Esophagus squamous epithelium (tissue), 4 donors: ENCODE data around the gene MTMR11.
A peak's percentile ranks its signal among the peaks of the same experiment; 100 is the strongest.

Experiments
- CTCF ChIP-seq, 6 experiments: fragments of 450-650 bp in 4 of 6; fragments of 200-600 bp in 2 of 6; sonication (generic) in 2 of 6; IDR thresholded peaks; one replicate each; pipeline ENCODE4 v1.5.1; 2016 to 2019; ENCODE audit warnings: antibody characterized with exemption in 6 of 6, mild to moderate bottlenecking in 4 of 6, moderate library complexity in 4 of 6
- POLR2A ChIP-seq, 4 donors: fragments of 450-650 bp; IDR thresholded peaks; one replicate each; pipeline ENCODE4 v1.6.1; 2017; ENCODE audit warnings: antibody characterized with exemption in 4 of 4, mild to moderate bottlenecking in 4 of 4, moderate library complexity in 3 of 4

GRCh38 chr1:149927563-149928400, 8.9 kb downstream of the MTMR11 start, which contains the start of gene SF3B4:
- TF ChIP-seq CTCF (IDR thresholded peaks at IDR 0.05) (peak in 3 of 6 experiments; percentile 13 to 26 (median 20)), POLR2A (IDR thresholded peaks at IDR 0.05) (peak in 3 of 4 donors; percentile 89 to 96 (median 91))
